HG02884 (cell line): ENCODE measurements around the gene UNC119B.

ENCODE experiments used
- ATAC-seq: cut with Tn5 transposase; IDR thresholded peaks from one replicate; pipeline ENCODE4 v1.9.1; 2021; ENCODE audit warnings: mild to moderate bottlenecking, moderate library complexity; ENCODE audit not compliant: unreplicated experiment

Gene UNC119B

GRCh38 chr12:120738252-120739030, 28.2 kb downstream of the UNC119B start:
- no peak for ATAC-seq

GRCh38 chr12:120739031-120739762, 28.9 kb downstream of the UNC119B start:
- no peak for ATAC-seq

- ATAC-seq, result no peak
These were observed 29.8 kb downstream of the UNC119B start for GRCh38 chr12:120739821-120740613.

- no peak for ATAC-seq
These were observed 30.6 kb downstream of the UNC119B start for GRCh38 chr12:120740871-120741270.

GRCh38 chr12:120741476-120742421, 31.5 kb downstream of the UNC119B start:
- no peak for ATAC-seq

- no peak for ATAC-seq
These were observed 34.8 kb downstream of the UNC119B start for GRCh38 chr12:120744922-120745493.

- ATAC-seq, result no peak
These were observed 38.0 kb downstream of the UNC119B start for GRCh38 chr12:120748242-120748641.

GRCh38 chr12:120749256-120749655, 39.0 kb downstream of the UNC119B start:
- ATAC-seq, result no peak

- no peak for ATAC-seq
These were observed 40.5 kb downstream of the UNC119B start for GRCh38 chr12:120750806-120751205.

- ATAC-seq, result no peak
These were observed 41.1 kb downstream of the UNC119B start for GRCh38 chr12:120751389-120751788.

GRCh38 chr12:120754792-120755191, 44.5 kb downstream of the UNC119B start:
- ATAC-seq, result no peak

GRCh38 chr12:120755269-120755668, 45.0 kb downstream of the UNC119B start:
- ATAC-seq, result no peak

- no peak for ATAC-seq
These were observed 47.0 kb downstream of the UNC119B start for GRCh38 chr12:120757226-120757742.

- ATAC-seq, result no peak
These were observed 47.7 kb downstream of the UNC119B start for GRCh38 chr12:120757949-120758348.

- no peak for ATAC-seq
These were observed 48.7 kb downstream of the UNC119B start for GRCh38 chr12:120758798-120759590.

GRCh38 chr12:120759591-120760348, 49.5 kb downstream of the UNC119B start:
- ATAC-seq, result no peak

- no peak for ATAC-seq
These were observed 50.3 kb downstream of the UNC119B start for GRCh38 chr12:120760349-120761254.
